IPS-NIHi11 (cell line): ENCODE measurements around the gene BRI3.
"Not testable (repeated sequence)": the region's sequence is repeated elsewhere in the genome, so short reads cannot be mapped to it uniquely, and the experiment has no call there.

Experiments
- DNase-seq: peaks from one replicate; pipeline ENCODE4 v3.0.0; 2012; ENCODE audit warnings: mixed read lengths, low spot score

BRI3 gene

GRCh38 chr7:98312201-98312600 is 30.7 kb downstream of the BRI3 start:
- DNase-seq: no peak

- no peak for DNase-seq
These were observed 33.0 kb downstream of the BRI3 start for GRCh38 chr7:98314469-98314868.

DNA sequence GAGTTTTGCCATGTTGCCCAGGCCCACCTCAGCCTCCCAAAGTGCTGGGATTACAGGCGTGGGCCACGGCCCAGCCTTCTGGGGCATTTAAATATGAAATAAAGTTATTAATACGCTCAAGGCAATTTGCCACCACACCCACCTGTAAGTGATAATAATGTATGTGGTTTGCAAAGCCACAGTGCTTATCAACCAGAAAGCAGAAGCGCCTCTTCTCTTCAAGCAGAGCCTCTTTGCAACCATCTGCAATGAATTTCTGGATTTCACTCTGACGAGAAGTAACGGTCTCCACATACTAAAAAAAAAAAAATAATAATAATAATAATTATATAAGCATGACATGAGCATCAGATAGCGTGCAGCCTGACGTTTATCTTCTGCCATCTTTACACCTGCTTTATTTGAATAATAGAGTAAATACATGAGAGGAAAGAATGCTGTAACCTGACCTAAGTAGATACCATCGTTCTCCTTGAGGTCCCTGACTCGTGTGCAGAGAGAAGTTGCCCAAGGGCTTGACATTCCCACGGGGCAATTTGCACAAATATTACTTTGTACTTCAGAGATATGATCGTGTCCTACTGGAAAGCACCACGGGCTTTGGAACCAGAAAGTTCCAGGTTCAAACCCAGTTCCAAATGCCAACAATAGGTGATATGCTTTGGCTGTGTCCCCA is 34.0 kb downstream of the BRI3 start:
- DNase-seq: no peak

- DNase-seq: not testable (repeated sequence)
These were observed 34.6 kb downstream of the BRI3 start for GRCh38 chr7:98315994-98316527.

DNA sequence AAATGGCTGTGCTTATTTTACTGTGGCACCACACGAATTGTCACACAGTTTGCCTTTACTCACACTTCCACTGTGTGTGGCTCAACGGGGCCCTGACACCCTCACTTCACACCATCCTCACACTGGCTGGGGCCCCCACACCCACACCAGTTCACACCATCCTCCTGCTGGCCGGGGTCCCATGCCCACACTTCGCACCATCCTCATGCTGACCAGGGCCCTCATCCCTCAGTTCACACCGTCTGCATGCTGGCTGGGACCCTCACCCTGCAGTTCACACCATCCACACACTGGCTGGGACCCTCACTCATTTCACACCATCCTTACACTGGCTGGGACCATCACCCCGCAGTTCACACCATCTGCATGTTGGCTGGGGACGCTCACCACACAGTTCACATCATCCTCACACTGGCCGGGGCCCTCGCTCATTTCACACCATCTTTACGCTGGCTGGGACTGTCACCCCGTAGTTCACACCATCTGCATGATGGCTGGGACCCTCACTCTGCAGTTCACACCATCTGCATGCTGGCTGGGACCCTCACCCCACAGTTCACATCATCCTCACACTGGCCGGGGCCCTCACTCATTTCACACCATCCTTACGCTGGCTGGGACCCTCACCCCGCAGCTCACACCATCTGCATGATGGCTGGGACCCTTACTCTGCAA is 36.0 kb downstream of the BRI3 start:
- DNase-seq: no peak

GRCh38 chr7:98319176-98319575 is 37.7 kb downstream of the BRI3 start:
- DNase-seq: no peak

DNA sequence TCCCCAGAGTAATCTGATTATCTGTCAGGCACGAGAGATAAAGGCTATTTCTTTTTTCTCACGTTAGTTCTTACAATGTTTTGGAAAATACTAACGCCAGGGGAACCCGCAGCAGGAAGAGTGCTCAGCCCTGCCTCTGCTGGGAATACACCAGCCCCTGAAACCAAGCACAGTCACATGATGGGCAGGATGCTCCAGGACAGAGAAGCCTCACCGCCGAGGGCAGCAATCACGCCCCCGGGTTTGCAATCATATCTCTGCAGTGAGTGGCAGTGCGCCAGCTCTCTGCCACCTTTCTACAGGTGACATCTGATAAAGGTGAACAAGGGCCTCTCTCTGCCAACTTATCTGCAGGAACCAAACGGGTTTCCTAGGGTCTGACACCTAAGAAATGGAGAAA is 39.8 kb downstream of the BRI3 start:
- no peak for DNase-seq

- no peak for DNase-seq
These were observed 41.1 kb downstream of the BRI3 start for GRCh38 chr7:98322331-98323270.

DNA sequence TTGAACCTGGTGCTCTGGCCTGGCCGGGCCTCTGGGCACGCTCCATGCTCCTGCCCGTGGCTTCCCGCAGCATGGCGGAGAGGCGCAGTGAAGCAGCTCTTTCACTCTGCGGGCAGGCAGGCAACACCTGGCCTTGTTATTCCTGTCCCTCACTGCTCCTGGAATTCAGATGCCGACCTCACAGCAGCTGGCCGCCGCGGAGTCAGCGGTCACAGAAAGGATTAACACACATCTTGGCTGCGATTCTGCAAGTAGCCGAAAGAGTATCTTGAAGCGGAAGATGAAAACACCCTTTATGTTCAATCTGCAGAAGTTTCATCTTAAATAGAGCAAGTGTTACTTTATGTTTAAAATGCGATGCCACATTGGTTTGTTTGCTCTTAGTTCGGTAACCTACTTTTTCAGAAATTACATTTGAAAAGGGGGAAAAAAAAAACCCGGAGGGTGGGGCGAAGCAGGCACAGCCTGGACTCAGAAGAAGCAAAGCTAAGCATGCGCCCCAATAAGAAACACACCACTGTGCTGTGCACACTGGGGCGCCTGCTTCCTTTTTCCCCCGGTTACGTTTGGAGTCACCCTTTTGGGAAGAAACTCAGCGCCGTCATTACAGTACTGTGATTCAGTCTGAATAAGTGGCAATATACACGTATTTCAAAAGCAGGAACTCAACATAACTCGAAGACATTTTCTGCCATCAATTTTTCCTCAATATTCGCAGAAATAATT is 42.3 kb downstream of the BRI3 start:
- peak; percentile 72 for DNase-seq

GRCh38 chr7:98324782-98325181 is 43.3 kb downstream of the BRI3 start:
- no peak for DNase-seq

DNA sequence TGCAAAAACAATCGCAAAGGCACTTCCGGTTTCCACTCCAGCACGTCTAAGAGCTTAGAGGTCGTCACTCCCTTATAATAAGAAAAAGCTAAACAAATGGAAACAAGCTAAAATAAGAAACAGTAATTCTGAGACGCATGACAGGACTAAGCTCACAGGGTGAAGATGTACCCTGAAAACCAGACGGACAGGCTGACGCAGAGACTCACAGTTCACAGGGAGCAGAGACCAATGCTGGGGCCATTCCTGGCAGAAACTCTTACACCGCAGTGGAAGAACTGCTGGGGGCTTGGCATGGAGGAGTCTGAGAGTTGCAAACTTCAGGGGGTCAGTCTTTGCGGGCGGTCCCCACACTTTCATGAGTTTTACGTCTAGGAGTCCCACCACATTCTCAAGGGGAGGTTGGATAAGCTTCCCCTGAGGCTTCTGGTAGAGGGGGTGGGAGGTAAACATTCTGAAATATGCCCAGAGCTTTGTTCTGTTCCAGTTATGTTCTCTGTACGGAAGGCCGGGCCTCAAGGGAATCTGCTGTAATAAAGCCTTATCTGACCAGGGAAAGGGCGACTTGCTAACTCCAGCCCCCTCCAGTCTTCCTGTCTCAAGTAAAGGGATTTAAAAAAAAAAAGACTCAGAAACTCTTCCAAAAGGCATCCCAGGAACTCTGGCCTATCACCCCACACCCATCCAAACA is 47.8 kb downstream of the BRI3 start:
- DNase-seq: no peak

GRCh38 chr7:98329791-98330373 is 48.4 kb downstream of the BRI3 start:
- DNase-seq: no peak

- DNase-seq: no peak
These were observed 49.5 kb downstream of the BRI3 start for GRCh38 chr7:98330926-98331529.

DNA sequence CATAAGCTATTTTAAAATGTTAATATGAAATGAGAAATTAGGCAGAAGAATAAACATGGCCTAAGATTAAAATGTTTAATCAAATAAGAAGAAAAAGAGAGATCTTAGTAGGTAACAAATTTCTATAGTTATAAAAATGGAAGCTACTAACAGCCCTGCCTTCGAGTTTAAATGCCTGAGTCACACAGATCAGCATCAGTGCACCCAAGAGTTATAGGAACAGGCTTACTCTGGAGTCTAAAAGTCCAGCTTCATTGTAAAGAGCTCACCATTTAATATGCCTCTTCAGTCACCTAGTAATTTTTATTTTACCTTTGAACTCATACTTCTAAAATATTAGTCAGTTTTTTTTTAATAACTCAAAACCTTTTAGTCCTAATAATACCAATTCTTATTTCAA is 52.6 kb downstream of the BRI3 start:
- DNase-seq: no peak

DNA sequence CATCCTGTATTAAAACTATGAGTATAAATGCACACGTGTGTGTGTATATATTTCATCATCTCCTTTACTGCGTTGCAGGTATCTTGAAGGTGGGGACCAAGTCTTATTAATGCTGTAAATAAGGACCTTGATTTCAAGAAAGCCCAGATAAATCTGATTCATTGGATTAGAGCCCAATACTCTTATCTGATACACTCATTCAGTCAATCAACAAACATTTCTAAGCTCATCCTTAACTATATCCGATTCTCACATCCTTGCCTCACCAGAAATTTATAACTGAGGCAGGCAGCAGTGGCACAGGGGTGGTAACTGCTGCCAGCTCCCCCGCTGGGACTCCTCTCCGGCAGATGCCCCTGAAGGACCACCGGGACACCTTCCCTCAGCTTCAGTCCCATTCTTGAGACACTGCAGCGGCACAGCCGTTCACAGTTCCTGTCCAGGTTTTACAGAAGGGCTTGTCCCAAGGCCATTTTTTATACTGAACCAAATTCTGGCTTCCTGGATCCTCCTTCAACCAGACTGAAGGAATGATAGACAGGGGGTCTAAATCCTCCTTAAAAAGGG is 54.0 kb downstream of the BRI3 start:
- DNase-seq: no peak

- DNase-seq: no peak
These were observed 57.0 kb downstream of the BRI3 start for GRCh38 chr7:98338441-98338840.

DNA sequence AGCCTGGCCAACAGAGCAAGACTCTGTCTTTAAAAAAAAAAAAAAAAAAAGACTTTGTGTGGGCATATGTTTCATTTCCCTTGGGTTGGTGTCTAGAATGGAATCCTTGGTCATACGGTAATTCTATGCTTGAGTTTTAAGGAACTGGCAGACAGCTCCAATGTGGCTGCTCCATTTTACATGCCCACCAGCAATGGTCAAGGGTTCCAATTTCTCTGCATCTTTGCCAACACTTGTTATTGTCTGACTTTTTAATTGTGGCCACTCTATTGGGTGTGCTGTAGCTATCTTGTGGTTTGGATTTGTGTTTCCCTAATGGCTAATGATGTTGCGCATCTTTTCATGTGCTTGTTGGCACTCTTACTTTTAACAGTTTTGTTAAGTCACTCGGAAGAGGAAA is 57.6 kb downstream of the BRI3 start:
- DNase-seq: no peak

DNA sequence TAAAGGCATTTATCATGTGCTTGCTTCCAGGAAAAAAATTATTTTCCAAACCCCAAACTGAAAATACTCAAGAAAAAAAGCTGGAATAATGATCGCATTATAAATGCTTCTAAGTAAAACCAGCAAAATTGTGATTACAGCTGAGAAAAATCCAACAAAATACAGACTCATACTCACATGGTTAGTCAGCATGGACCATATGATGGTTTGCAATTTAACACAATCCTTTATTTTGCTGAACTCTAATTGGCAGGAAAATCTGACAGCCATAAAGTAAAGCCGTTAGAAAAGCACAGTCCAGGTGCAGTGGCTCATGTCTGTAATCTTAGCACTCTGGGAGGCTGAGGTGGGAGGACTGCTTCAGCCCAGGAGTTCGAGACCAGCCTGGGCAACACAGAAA is 59.6 kb downstream of the BRI3 start:
- no peak for DNase-seq
